ENCODE measurements around the gene SPRR4. TPM values are rescaled to one million over a fixed set of nuclear protein-coding genes. Genes with fewer than 3 reads are reported as not detected.

SPRR4 gene
- total and polyA plus RNA-seq, 9 donors, result not detected

GRCh38 chr1:152932170-152932811 is 38.2 kb upstream of the SPRR4 start:
- TF ChIP-seq CTCF (IDR thresholded peaks at IDR 0.05) (no peak), EP300 (IDR thresholded peaks at IDR 0.05) (no peak), POLR2A (IDR thresholded peaks at IDR 0.05) (no peak)
- no peaks in the 10 kb centered on the region for H3K27me3 ChIP-seq
- no peak overlapping the region for H3K27ac ChIP-seq
- WGBS, 3 donors, result 84 to 91% (median 86%) methylated on average over 4 of the region's 4 CpGs
- H3K4me1 ChIP-seq (ENCODE audit: insufficient read depth), result no peaks in the 10 kb centered on the region
- intact Hi-C loops (cut with DNase I), result no loop called here
- no peaks in the 10 kb centered on the region for H3K9me3 ChIP-seq
- no peak for DNase-seq
- H3K4me3 ChIP-seq, result no peak overlapping the region
- no peaks in the 10 kb centered on the region for H3K36me3 ChIP-seq

- H3K36me3 ChIP-seq, result no peaks in the 10 kb centered on the region
- H3K27ac ChIP-seq, result no peak overlapping the region
- DNase-seq, result no peak
- no peaks in the 10 kb centered on the region for H3K4me1 ChIP-seq (ENCODE audit: insufficient read depth)
- no peak overlapping the region for H3K4me3 ChIP-seq
- TF ChIP-seq CTCF (IDR thresholded peaks at IDR 0.05) (no peak), EP300 (IDR thresholded peaks at IDR 0.05) (no peak), POLR2A (IDR thresholded peaks at IDR 0.05) (no peak)
- 72 to 87% (median 87%) methylated on average over 2 of the region's 2 CpGs for WGBS, 3 donors
- no peaks in the 10 kb centered on the region for H3K27me3 ChIP-seq
- intact Hi-C loops (cut with DNase I), result no loop called here
- H3K9me3 ChIP-seq, result no peaks in the 10 kb centered on the region
These were observed 37.3 kb upstream of the SPRR4 start for GRCh38 chr1:152933196-152933595.

- H3K4me3 ChIP-seq, result no peak overlapping the region
- no peak overlapping the region for H3K27ac ChIP-seq
- no peaks in the 10 kb centered on the region for H3K4me1 ChIP-seq (ENCODE audit: insufficient read depth)
- H3K9me3 ChIP-seq, result no peaks in the 10 kb centered on the region
- intact Hi-C loops (cut with DNase I), result no loop called here
- 94 to 95% (median 94%) methylated on average over 1 of the region's 1 CpG for WGBS, 3 donors
- no peaks in the 10 kb centered on the region for H3K27me3 ChIP-seq
- TF ChIP-seq EP300 (IDR thresholded peaks at IDR 0.05) (no peak), CTCF (IDR thresholded peaks at IDR 0.05) (no peak), POLR2A (IDR thresholded peaks at IDR 0.05) (no peak)
- H3K36me3 ChIP-seq, result no peaks in the 10 kb centered on the region
- no peak for DNase-seq
These were observed 29.8 kb upstream of the SPRR4 start for GRCh38 chr1:152940614-152941013.

DNA sequence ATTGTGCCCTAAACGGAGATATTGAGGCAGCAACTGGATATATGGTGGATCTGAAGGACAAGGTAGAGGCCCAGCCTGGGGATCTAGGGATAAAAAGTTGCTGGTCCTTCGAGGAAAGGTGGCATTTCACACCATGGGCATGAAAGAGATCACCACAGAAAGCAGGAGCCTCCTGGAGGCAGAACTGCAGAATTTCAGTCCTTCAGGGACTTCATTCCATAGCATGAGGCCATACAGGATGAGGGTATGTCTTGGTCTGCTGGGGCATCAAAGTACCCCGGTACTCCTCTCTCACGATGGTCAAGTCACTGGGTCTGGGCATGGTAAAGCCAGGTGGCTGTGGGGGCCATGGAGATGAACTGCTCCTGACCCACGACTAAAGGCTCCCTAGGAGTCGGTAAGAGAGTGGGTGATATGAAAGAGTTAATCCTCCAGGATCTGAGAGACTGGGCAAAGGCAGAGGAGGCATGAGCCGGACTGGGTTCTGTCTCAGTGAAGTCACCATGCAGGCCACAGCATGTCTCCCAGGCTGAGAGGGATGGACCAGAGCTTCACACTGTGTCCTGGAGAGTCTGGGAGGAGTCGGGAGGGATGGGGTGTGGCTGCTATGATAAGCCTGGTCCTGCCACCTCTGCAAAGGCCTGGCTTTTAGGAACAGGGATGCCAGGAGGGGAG is 29.3 kb upstream of the SPRR4 start:
- no peak overlapping the region for H3K4me3 ChIP-seq
- H3K9me3 ChIP-seq, result no peaks in the 10 kb centered on the region
- no peak overlapping the region for H3K27ac ChIP-seq
- no peaks in the 10 kb centered on the region for H3K36me3 ChIP-seq
- DNase-seq, result no peak
- intact Hi-C loops (cut with DNase I), result no loop called here
- TF ChIP-seq CTCF (IDR thresholded peaks at IDR 0.05) (no peak), EP300 (IDR thresholded peaks at IDR 0.05) (no peak), POLR2A (IDR thresholded peaks at IDR 0.05) (no peak)
- H3K27me3 ChIP-seq, result no peaks in the 10 kb centered on the region
- WGBS, 3 donors, result 81 to 83% (median 83%) methylated on average over 8 of the region's 8 CpGs
- no peaks in the 10 kb centered on the region for H3K4me1 ChIP-seq (ENCODE audit: insufficient read depth)

All from ovary (tissue), 9 donors.